Measurements from ENCODE around the gene MNAT1.

DNA sequence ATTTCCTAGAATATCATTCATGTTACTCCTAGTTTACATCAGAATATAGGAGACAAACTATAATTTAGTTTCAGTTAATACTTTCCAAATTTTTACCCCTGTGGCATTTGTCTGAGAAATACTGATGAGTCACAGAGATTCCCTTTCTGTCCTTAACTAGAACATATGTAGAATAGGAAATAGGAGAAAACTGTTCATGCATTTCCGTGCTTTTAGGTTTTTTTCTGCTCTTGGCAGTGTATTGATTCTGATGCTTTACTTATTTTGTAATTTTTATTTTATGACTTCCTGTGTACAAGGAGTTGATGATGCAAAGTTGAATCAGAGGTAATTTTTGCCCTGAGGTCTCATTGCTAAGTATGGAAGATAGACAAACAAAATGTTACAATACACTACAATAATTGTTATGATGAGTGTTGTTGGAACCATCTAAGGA is 23.0 kb downstream of the MNAT1 start:
- TF ChIP-seq, protein P1, sequence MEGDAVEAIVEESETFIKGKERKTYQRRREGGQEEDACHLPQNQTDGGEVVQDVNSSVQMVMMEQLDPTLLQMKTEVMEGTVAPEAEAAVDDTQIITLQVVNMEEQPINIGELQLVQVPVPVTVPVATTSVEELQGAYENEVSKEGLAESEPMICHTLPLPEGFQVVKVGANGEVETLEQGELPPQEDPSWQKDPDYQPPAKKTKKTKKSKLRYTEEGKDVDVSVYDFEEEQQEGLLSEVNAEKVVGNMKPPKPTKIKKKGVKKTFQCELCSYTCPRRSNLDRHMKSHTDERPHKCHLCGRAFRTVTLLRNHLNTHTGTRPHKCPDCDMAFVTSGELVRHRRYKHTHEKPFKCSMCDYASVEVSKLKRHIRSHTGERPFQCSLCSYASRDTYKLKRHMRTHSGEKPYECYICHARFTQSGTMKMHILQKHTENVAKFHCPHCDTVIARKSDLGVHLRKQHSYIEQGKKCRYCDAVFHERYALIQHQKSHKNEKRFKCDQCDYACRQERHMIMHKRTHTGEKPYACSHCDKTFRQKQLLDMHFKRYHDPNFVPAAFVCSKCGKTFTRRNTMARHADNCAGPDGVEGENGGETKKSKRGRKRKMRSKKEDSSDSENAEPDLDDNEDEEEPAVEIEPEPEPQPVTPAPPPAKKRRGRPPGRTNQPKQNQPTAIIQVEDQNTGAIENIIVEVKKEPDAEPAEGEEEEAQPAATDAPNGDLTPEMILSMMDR (IDR thresholded peaks at IDR 0.05; ENCODE audit: low read depth, low read length, poor library complexity, severe bottlenecking): no peak
- no peak for TF ChIP-seq EZH2phosphoT487 (IDR thresholded peaks at IDR 0.05; ENCODE audit: borderline replicate concordance, low read length)
